NCI-H1417 treated with DMSO at 0.1 percent for 48 hours (cell line): ENCODE data around the gene GAD1.

Experiments
- DNase-seq: peaks from one replicate; lab custom pipeline; 2025; lab: John Stamatoyannopoulos, UW

GAD1 gene

GRCh38 chr2:170816504-170817092 lies at the start of gene GAD1:
Gene GAD1, plus strand, starts transcription at chr2:170816887. Its CDS starts 1,705 bp downstream, at chr2:170818592.
- DNase-seq = no peak

GRCh38 chr2:170770008-170770605 lies 46.6 kb upstream of the GAD1 start, which contains the start of gene ERICH2:
Gene ERICH2, plus strand, starts transcription at chr2:170770378. Its CDS starts 304 bp downstream, at chr2:170770682.
- DNase-seq = no peak

- DNase-seq = no peak
Measured at GRCh38 chr2:170770606-170771420, 45.9 kb upstream of the GAD1 start.

- no peak for DNase-seq
Measured at GRCh38 chr2:170771421-170771937, 45.2 kb upstream of the GAD1 start.

GRCh38 chr2:170772295-170772694 lies 44.4 kb upstream of the GAD1 start:
- no peak for DNase-seq

GRCh38 chr2:170774074-170774473 lies 42.6 kb upstream of the GAD1 start:
- DNase-seq = no peak

GRCh38 chr2:170778900-170779299 lies 37.8 kb upstream of the GAD1 start:
- no peak for DNase-seq

- no peak for DNase-seq
Measured at GRCh38 chr2:170779304-170779703, 37.4 kb upstream of the GAD1 start.

GRCh38 chr2:170782673-170783072 lies 34.0 kb upstream of the GAD1 start:
- DNase-seq = no peak

GRCh38 chr2:170783549-170783948 lies 33.1 kb upstream of the GAD1 start:
- no peak for DNase-seq

- DNase-seq = no peak
Measured at GRCh38 chr2:170798996-170799395, 17.7 kb upstream of the GAD1 start.

GRCh38 chr2:170806548-170806947 lies 10.1 kb upstream of the GAD1 start:
- DNase-seq = no peak

GRCh38 chr2:170812710-170813600 lies 3.7 kb upstream of the GAD1 start:
- no peak for DNase-seq

- no peak for DNase-seq
Measured at GRCh38 chr2:170813611-170814532, 2.8 kb upstream of the GAD1 start.

GRCh38 chr2:170814533-170815230 lies 2.0 kb upstream of the GAD1 start:
- DNase-seq = no peak

- no peak for DNase-seq
Measured at GRCh38 chr2:170815311-170815710, 1.4 kb upstream of the GAD1 start.

- no peak for DNase-seq
Measured at GRCh38 chr2:170815746-170816503, 762 bp upstream of the GAD1 start.

GRCh38 chr2:170817093-170818035 lies 677 bp downstream of the GAD1 start:
- DNase-seq = no peak
